GM12878 (cell line): ENCODE measurements around the gene ELMO3. TPM values are rescaled to one million over a fixed set of nuclear protein-coding genes. Genes with fewer than 3 reads are reported as not detected.

Source experiments
- ATAC-seq: fragments of 200-7000 bp; cut with Tn5 transposase; 3 replicates; pipeline ENCODE4 v1.9.1; 2020; ENCODE audit warnings: mild to moderate bottlenecking, moderate library complexity
- BruUV-seq: library from RNA; stranded (reverse); fragments of 400-500 nt; replicated peaks from 2 replicates; lab custom pipeline; 2021; lab: Mats Ljungman, UMichigan
- CTCF ChIA-PET: fragments of 300-600 bp; sonication (Branson Sonifier 250); formaldehyde crosslinking; extraction: SDS; loops from one replicate; lab custom pipeline; 2021; ENCODE audit warnings: inconsistent platforms; lab: Yijun Ruan, JAX
- POLR2A ChIA-PET: fragments of 350-600 bp; formaldehyde crosslinking; extraction: SDS; loops from one replicate; lab custom pipeline; 2021; ENCODE audit warnings: inconsistent platforms; lab: Charles Lee
- RAD21 ChIA-PET: fragments of 300-600 bp; sonication (Branson Sonifier 250); formaldehyde crosslinking; loops from one replicate; lab custom pipeline; 2023; ENCODE audit warnings: antibody characterized with exemption; ENCODE audit not compliant: unreplicated experiment; lab: Charles Lee
- SMC1A ChIA-PET: fragments of 300-600 bp; sonication (Branson Sonifier 250); formaldehyde crosslinking; loops from one replicate; lab custom pipeline; 2023; ENCODE audit not compliant: unreplicated experiment, uncharacterized antibody; lab: Charles Lee
- DNase-seq: peaks from one replicate; pipeline ENCODE4 v3.0.0-alpha.2; 2011; ENCODE audit warnings: low read depth, low spot score
- FAIRE-seq: peaks from 3 replicates; lab custom pipeline; 2011; peaks lifted over from hg19 to GRCh38; lab: Jason Lieb, UNC
- H2AFZ ChIP-seq: 2 replicates; pipeline ENCODE4 v1.6.0; 2011; ENCODE audit warnings: low read depth, low read length, control low read depth; ENCODE audit not compliant: control insufficient read depth
- H3K27ac ChIP-seq: 2 replicates; pipeline ENCODE4 v1.5.1; 2011; ENCODE audit warnings: control low read depth; ENCODE audit not compliant: control insufficient read depth, insufficient read depth
- H3K27me3 ChIP-seq, 2 experiments: replicated peaks in 1 of 2; 2 replicates each; pipeline versions ENCODE4 v1.6.0 to v1.6.1; 2011; ENCODE audit warnings: low read length in 1 of 2; ENCODE audit not compliant: control insufficient read depth in 2 of 2, insufficient read depth in 2 of 2
- H3K36me3 ChIP-seq, 2 experiments: 2 replicates each; pipeline ENCODE4 v1.5.1; 2011; ENCODE audit warnings: low read length in 1 of 2; ENCODE audit not compliant: control insufficient read depth in 2 of 2, insufficient read depth in 2 of 2
- H3K4me1 ChIP-seq: 2 replicates; pipeline ENCODE4 v1.6.1; 2011; ENCODE audit warnings: mild to moderate bottlenecking, low read length, moderate library complexity, mixed read lengths; ENCODE audit not compliant: control insufficient read depth, insufficient read depth
- H3K4me2 ChIP-seq: 2 replicates; pipeline ENCODE4 v1.6.0; 2011; ENCODE audit warnings: control low read depth; ENCODE audit not compliant: control insufficient read depth, insufficient read depth
- H3K4me3 ChIP-seq: fragments of 200-600 bp; sonication (generic); 2 replicates; pipeline ENCODE4 v1.5.1; 2016
- H3K79me2 ChIP-seq: 2 replicates; pipeline ENCODE4 v1.6.0; 2011; ENCODE audit warnings: low read length; ENCODE audit not compliant: control insufficient read depth, insufficient read depth
- H3K9ac ChIP-seq: 2 replicates; pipeline ENCODE4 v1.8.0; 2011; ENCODE audit warnings: low read length, control low read depth, mixed read lengths; ENCODE audit not compliant: control insufficient read depth, insufficient read depth
- H3K9me3 ChIP-seq: replicated peaks from 3 replicates; pipeline ENCODE4 v1.5.1; 2011; ENCODE audit warnings: mild to moderate bottlenecking, low read length; ENCODE audit not compliant: control insufficient read depth, insufficient read depth
- H4K20me1 ChIP-seq: 2 replicates; pipeline ENCODE4 v1.6.0; 2011; ENCODE audit not compliant: control insufficient read depth, insufficient read depth
- BACH1 ChIP-seq: fragments of 450-650 bp; IDR thresholded peaks from 2 replicates; pipeline ENCODE4 v1.6.1; 2017; ENCODE audit warnings: mild to moderate bottlenecking, borderline replicate concordance
- CHD1 ChIP-seq: IDR thresholded peaks from 2 replicates; pipeline ENCODE4 v1.6.1; 2012; ENCODE audit warnings: low read depth, low read length, improper control_type of control experiment
- LARP7 ChIP-seq: fragments of 450-650 bp; IDR thresholded peaks from 2 replicates; pipeline ENCODE4 v1.6.1; 2017; ENCODE audit warnings: mild to moderate bottlenecking
- NR2F1 ChIP-seq: fragments of 450-650 bp; conservative IDR thresholded peaks from 2 replicates; pipeline ENCODE4 v1.6.1; 2017; ENCODE audit warnings: mild to moderate bottlenecking
- PBX3 ChIP-seq: IDR thresholded peaks from 2 replicates; pipeline ENCODE4 v1.6.1; 2011; ENCODE audit warnings: mild to moderate bottlenecking, low read depth, low read length, moderate library complexity; ENCODE audit not compliant: insufficient replicate concordance
- WRNIP1 ChIP-seq: IDR thresholded peaks from 2 replicates; pipeline ENCODE4 v1.6.1; 2011; ENCODE audit warnings: low read depth, low read length, improper control_type of control experiment, borderline replicate concordance
- ZNF274 ChIP-seq: IDR thresholded peaks from one replicate; pipeline ENCODE4 v1.8.0; 2011; ENCODE audit not compliant: insufficient read length, insufficient read depth
- WGBS: methylation state at CpG from one replicate; pipeline ENCODE4 v1.1.6; 2016; ENCODE audit warnings: low lambda C conversion rate; ENCODE audit not compliant: insufficient replicate concordance, insufficient coverage; ENCODE audit errors: missing lambda C conversion rate; 5-methylcytosine and 5-hydroxymethylcytosine counted together
- in situ Hi-C: fragments of 300-500 bp; cut with MboI; formaldehyde crosslinking; loops from 9 replicates; pipeline ENCODE4 v1.14.3; 2018; ENCODE audit warnings: mixed read lengths
- intact Hi-C: fragments of 100-400 bp; cut with micrococcal nuclease; formaldehyde crosslinking; loops from one replicate; pipeline ENCODE4 v1.14.2; 2022; ENCODE audit not compliant: unreplicated experiment
- polyA plus RNA-seq, 11 experiments: library from polyadenylated mRNA; depleted of rRNA in 4 of 11; unstranded in 6 of 11; stranded (reverse) in 5 of 11; fragments of >200 nt; fragmentation: Nextera tagmentation in 4 of 11; fragmentation: Illumina TruSeq in 1 of 11; extraction: Ambion mirVana in 4 of 11; extraction: Trizol in 1 of 11; gene quantifications; 1 replicate in 1 of 11; 2 replicates in 10 of 11; pipeline versions ENCODE4 v1.2.1 to v1.2.3, GENCODE V29; 2011 to 2016; ENCODE audit warnings: inconsistent platforms in 2 of 11, missing spikeins in 2 of 11, low read depth in 1 of 11
- total RNA-seq, 4 experiments: library from RNA; depleted of rRNA in 3 of 4; stranded (reverse); fragments of >200 nt in 3 of 4; fragmentation: Illumina TruSeq in 1 of 4; extraction: Trizol in 1 of 4; gene quantifications; 2 replicates each; pipeline versions ENCODE4 v1.2.1 to v1.2.3, GENCODE V29; 2013 to 2021

Gene ELMO3
- total and polyA plus RNA-seq, 10 of the 15 experiments (the other 5 are each of a cell fraction or from before 2014, with no cell fraction given), result 0.05 to 4.7 (median 0.96) TPM; not detected in 1

DNA sequence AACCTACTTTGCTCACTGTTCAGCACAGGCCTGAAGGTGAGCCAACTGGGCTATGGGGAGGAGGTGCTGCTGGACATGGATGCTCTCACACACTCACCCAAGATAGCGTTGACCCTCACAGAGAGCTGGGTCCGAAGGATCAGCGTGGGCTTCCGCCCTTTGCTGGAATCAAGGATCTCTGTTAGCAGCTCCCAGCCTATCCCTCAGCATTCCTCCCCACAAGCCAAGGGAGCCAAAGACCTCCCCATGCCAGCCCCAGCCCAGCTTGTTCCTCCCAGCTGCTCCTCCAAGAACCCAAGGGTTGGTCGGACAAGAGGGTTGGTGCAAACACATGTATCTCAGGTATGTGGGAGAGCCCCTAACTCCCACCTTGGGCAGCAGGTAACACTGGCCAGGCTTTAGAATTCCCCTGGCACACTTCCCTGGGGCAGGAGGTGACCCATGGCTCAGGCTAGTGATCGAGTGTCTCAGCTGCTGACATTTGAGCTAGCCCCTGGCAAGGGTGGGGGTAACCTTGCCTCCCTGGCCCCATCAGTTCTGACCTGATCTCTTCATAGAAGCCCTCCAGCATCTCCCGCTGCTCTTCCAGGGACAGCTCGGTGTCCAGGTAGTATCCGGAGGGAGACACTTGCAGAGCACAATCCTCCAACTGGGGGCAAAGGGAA, 40.0 kb downstream of the ELMO3 start:
- Histone ChIP-seq H3K4me1 (peaks cover 13% of the 10 kb centered on the region), H3K79me2 (peaks cover 19% of the 10 kb centered on the region), H3K9me3 (no peaks in the 10 kb centered on the region), H3K9ac (no peak overlapping the region), H2AFZ (no peak overlapping the region), H3K36me3 (peaks cover 18 to 30% of the 10 kb centered on the region in 2 experiments; a peak in 3 of 4 replicates), H4K20me1 (no peaks in the 10 kb centered on the region), H3K4me2 (no peak overlapping the region), H3K4me3 (no peak overlapping the region), H3K27ac (no peak overlapping the region), H3K27me3 (no peaks in the 10 kb centered on the region)
- TF ChIP-seq PBX3, result no peak
- no peak for TF ChIP-seq LARP7
- no peak for TF ChIP-seq ZNF274
- TF ChIP-seq NR2F1, result no peak
- no peak for TF ChIP-seq CHD1
- TF ChIP-seq WRNIP1, result no peak
- no peak for TF ChIP-seq BACH1
- ATAC-seq (no peak), DNase-seq (no peak), FAIRE-seq (no peak)
- intact Hi-C loops (no loop called here), in situ Hi-C loops (no loop called here)
- POLR2A ChIA-PET, result interaction anchor here (0.6 to 1.1 kb wide), 2 partner anchors 12 to 371 kb away, joined by 3 to 4 read pairs; partner anchors contain the start of gene TMEM208
- WGBS, result 89% methylated on average over 9 of the region's 9 CpGs
- no TSS peak for BruUV-seq
- RAD21 ChIA-PET, result no interaction called here
- SMC1A ChIA-PET, result interaction anchor here (0.7 kb wide), 1 partner anchor 12 kb away, joined by 3 read pairs; no protein-coding TSS in a partner anchor
- CTCF ChIA-PET, result interaction anchor here (1.5 kb wide), 1 partner anchor 11 kb away, joined by 6 read pairs; the partner anchor contains the start of gene TMEM208
